GM18505 (cell line): ENCODE measurements around the gene TRAPPC3.
"Not testable (repeated sequence)": the region's sequence is repeated elsewhere in the genome, so short reads cannot be mapped to it uniquely, and the experiment has no call there.

Source experiments
- ATAC-seq: cut with Tn5 transposase; IDR thresholded peaks from one replicate; pipeline ENCODE4 v1.9.1; 2021; ENCODE audit not compliant: unreplicated experiment
- POLR2A ChIP-seq: IDR thresholded peaks from 4 replicates; pipeline ENCODE4 v1.6.1; 2011; ENCODE audit warnings: borderline replicate concordance; ENCODE audit not compliant: insufficient read depth, insufficient read length; ENCODE audit errors: extremely low read depth

The TRAPPC3 gene

DNA sequence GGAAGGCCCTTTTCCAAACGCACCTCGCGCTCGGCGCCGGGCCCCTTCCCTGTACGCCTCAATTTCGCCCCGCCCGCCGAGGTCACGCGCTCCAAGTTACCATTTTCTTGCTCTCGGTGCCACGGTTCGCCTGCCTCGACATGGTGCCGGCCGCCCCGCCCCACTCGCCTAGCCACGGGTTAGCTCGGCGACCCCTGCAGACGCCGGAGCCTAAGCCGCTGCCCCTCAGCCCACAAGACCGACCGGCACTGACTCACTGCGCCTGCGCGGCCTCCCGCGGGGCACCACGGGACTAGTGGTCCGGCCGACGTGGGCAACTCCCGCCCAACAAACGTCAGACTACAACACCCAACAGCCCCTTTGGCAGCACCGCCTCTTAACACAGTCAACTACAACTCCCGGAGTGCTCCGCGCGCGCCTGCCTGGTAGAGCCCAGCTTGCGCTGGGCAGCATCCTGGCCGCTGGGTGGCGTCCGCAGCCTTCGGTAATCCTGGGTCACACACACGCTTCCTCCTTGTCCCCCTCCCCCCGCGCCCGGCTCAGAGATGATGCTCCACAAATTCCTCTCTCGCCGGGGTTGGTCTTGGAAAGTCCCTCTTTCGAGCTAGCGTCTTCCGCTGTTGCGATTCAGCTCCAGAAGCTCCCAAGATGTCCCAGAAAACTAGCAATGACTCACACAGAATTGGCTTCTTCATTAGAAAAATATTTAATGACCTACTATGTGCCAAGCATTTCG lies at the start of gene TRAPPC3:
Gene TRAPPC3 (minus strand): TSS at position 250 of the 736 bp plus-strand sequence. CDS start 108 bp downstream, at position 142.
- peak; percentile 83 for TF ChIP-seq POLR2A
- ATAC-seq = peak; percentile 88

DNA sequence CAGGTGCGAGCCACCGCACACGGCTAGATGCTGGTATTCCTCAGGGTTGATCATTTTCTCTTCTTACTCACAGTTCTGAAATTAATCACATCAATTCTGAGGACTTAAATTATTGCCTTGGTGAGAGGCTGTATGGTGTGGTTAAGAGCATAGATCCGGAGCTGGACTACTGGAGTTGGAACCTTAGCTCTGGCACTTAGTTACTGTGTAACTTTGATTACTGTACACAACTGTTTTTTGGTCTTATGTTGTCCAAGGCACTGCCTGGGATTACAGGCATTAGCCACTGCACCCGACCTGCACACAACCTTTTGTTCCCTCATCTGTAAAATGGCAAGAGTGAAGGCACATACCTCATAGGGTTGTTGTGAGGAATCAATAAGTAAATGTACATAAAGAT lies 49.4 kb upstream of the TRAPPC3 start:
- no peak for ATAC-seq
- TF ChIP-seq POLR2A = no peak

DNA sequence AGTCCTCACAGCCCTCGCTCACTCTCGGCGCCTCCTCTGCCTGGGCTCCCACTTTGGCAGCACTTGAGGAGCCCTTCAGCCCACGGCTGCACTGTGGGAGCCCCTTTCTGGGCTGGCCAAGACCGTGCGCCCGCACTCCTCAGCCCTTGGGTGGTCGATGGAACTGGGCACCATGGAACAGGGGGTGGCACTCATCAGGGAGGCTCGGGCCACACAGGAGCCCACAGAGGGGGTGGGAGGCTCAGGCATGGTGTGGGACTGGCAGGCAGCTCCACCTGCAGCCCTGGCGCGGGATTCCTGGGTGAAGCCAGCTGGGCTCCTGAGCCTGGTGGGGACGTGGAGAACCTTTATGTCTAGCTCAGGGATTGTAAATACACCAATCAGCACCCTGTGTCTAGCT lies 47.5 kb upstream of the TRAPPC3 start:
- not testable (repeated sequence) for ATAC-seq

DNA sequence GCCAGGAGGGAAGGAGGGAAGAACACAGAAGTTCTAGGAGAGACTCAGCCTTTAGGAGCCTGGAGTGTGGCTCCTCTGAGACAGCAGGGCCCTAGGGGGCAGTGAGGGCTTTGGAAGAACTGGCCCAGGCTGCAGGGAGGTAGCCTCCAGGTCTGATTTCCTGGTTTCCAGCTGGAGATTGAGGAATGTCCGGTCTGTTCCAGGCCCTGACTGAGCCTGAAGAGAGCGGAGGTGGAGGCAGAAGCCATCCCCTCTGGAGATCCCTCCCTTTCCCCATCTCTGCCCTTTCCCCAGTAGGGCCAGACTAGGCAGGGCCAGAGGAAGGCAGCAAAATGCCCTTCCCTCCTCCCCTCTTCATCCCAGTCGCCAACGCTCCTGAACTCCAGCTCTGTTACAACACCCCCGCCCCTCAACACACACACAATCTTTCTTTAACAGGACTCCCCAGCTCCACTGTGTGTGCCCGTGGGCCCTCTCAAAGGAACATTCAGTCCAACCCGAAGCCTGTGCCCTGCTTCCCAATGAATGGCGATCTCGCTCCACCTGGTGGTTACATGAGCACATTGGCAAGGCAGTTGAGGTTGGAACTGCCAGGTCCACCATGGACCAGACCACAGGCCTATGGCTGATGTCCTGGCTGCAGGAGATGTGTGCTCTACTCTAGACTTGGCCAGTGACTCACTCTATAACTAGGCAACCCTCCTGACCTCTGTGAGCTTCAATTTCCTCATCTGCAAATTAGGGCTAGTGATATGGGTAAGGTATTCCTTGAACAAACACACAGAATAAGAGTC lies 38.7 kb upstream of the TRAPPC3 start:
- TF ChIP-seq POLR2A = no peak
- ATAC-seq = no peak

DNA sequence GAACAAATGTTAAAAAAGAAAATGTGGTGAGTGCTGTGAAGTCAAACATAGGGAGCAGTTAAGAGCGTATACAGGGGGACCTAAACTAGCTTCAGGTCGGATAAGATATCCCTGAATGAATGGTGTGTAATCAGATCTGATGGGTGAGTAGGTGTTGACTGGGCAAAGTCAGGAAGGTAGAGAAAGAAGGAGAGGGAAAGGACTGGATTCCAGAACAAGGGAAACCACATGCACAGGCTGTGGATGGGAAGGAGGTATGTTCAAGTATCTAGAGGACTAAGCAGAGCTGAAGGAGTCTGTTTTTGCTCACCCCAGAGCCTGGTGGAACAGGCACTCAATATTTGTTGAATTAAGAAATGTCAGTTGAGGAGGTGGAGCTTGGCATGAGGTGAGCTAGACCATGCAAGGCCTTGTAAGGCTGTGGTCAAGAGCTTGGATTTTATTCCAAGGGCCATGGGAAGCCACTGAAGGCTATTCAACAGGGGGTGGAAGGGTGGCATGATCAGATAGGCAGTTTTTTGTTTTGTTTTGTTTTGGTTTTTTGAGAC lies 34.1 kb upstream of the TRAPPC3 start:
- no peak for ATAC-seq
- no peak for TF ChIP-seq POLR2A

DNA sequence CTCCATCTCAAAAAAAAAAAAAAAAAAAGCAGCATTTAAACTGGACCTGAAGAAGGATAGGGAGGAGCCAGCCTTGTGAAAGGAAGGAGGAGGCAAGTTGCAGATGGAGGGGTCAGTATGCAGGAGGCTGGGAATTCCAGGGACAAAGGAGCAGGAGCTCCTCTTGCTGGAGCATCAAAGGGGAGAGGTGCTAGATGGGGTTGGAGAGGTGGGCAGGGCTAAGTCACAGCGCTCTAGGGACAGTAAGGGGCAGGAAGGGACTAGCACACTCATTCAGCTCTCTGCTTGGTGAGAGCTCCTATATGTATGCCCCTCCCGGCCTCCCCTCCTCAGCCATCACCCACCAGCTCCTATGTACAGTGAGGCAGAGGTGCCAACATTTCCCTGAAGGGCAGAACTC lies 33.4 kb upstream of the TRAPPC3 start:
- TF ChIP-seq POLR2A = no peak
- ATAC-seq = no peak

DNA sequence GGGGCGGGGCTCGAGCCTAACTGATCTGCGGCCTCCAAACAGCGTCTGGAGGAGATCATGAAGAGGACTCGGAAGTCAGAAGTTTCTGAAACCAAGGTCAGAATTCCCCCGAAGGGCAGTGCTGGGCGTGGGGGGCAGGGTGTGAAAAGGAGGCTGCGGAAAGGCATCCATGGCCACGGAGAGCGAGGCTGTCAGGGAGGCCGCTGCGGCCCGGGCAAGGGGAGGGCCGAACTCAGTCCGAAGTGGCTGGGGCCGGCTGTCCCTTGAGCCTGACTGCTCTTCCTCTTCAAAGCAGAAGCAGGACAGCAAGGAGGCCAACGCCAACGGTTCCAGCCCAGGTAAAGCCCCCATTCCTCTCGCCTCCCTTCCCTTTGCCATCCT lies 29.9 kb upstream of the TRAPPC3 start:
- no peak for TF ChIP-seq POLR2A
- ATAC-seq = no peak

DNA sequence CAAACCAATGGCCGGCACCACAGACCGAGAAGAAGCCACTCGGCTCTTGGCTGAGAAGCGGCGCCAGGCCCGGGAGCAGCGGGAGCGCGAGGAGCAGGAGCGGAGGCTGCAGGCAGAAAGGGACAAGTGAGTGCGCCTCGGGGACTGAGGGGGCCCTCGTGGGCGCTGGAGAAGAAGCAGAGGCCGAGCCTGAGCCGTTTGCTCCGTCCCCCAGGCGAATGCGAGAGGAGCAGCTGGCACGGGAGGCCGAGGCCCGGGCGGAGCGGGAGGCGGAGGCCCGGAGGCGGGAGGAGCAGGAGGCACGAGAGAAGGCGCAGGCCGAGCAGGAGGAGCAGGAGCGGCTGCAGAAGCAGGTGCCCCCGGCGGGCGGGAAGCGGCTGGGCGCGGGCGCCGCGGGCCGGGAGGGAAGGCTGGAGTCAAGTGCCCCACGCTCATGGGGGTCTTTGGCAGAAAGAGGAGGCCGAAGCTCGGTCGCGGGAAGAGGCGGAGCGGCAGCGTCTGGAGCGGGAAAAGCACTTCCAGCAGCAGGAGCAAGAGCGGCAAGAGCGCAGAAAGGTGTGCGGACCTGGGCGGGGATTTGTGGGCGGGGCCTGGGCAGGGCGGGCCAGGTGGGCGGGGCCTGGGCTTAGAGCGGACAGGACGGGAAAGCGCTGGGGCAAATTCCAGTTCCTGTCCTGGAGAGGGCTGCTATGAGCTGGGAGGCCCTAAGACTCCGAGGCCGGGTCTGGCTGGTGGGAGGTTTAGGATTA lies 29.4 kb upstream of the TRAPPC3 start:
- TF ChIP-seq POLR2A = no peak
- ATAC-seq = no peak

DNA sequence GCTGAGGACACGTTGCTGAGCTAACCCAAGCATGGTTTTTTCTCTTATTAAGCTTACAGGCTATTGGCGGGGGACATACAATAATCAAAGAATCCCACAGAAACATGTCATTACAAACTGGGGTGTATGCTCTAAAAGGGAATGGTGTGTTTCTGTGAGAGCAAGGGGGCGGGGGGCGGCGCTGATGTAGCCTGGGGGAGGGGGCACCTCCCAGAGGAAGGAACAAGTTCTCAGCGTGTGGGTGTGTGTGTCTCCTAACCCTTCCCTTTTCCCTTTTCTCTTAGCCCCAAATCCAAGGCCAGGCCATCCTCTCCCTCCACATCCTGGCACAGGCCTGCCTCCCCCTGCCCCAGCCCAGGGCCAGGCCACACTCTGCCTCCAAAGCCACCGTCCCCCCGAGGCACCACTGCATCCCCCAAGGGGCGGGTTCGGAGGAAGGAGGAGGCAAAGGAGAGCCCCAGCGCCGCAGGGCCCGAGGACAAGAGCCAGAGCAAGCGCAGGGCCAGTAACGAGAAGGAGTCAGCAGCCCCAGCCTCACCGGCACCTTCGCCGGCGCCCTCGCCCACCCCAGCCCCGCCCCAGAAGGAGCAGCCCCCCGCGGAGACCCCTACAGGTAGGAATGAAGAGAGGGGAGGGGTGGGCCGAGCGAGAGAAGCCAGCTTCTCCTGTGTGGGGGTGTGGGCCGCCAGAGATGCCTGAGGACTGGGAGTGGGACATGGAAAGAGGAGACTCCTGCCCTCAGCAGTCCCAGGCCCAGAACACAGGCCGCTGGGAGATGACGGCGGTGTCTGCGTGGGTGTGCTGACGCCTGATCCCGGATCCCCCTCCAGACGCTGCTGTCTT lies 28.5 kb upstream of the TRAPPC3 start:
- ATAC-seq = no peak
- TF ChIP-seq POLR2A = no peak

DNA sequence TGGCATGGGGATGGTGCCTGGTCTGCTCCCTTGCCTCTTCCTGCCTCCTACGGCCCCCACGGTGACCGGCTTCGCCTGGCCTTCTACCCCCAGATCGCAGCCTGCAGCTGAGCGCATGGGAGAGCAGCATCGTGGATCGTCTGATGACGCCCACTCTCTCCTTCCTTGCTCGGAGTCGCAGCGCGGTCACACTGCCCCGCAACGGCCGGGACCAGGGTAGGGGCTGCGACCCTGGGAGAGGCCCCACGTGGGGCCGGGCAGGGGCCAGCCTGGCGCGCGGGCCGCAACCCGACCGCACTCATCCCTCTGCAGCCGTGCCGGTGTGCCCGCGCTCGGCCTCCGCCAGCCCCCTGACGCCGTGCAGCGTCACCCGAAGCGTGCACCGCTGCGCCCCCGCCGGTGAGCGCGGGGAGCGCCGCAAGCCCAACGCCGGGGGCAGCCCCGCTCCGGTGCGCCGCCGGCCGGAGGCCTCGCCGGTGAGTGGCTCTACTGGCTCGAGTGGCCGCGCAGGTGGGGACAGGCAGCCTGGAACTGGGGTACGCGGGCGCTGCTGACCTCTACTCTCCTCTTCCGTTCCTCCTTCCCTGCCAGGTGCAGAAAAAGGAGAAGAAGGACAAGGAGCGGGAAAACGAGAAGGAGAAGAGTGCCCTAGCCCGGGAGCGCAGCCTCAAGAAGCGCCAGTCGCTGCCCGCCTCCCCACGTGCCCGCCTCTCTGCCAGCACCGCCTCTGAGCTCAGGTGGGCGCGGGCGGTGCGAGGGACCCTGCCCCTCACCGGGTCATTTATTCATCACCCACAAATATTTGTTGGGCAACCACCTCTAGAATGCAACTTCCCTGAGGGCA lies 27.0 kb upstream of the TRAPPC3 start:
- ATAC-seq = no peak
- TF ChIP-seq POLR2A = no peak

DNA sequence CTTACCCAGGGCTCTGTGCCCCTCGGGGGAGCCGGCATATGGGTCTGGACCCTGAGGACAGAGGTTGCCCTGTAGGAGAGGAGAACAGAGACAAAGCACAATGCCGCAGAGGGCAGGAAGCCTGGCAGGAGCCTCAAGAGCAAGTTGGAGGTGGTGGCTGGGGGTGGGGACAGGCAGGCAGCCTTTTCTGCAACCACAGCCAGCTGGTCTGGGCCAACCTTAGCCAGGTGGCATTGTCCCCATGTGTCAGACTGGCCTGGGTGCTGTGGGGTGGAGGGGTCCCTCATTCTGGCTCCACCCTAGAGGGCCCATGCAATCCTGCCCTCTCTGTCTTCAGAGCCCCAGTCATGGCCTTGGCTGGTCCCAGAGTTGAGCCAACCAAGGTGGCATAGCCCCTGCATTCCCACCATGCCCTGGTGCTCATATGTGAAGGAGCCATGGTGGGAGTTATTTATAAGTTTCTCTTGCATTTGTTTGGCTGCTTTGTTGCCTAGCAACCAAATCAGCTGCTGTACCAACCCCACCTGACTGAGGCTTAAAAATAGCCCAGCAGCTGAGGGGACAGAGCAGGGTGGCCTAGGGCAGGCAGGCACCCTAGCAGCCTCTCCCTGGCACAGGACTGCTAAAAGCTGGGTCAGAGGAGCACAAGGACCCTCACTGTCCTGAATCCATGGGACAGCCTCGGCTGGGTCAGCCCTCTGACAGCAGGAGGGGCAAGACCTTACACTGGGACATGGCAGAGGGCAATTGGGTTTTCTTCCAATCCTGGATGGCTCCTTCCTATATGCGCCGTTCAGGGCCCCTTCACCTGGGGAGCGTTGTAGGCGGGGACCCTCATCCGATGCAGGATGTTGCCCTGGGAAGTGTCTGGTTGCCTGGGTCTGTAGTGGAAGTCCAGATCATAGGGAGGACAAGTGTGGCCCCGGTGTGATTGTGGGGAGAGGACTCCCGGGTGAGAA lies 26.1 kb upstream of the TRAPPC3 start:
- TF ChIP-seq POLR2A = no peak
- ATAC-seq = no peak
